Measurements from ENCODE around the gene MINDY3.

Gene MINDY3

GRCh38 chr10:15868006-15868405, 7.7 kb upstream of the MINDY3 start:
- no peak overlapping the region for H3K4me3 ChIP-seq (replicated peaks in 1 of 2; ENCODE audit: low read depth in 2 of 2, low read length in 2 of 2)
- TF ChIP-seq CTCF (IDR thresholded peaks at IDR 0.05; ENCODE audit: low read depth, low read length) = no peak
- no peak for DNase-seq (ENCODE audit: low read depth in 2 of 2)

GRCh38 chr10:15865304-15865703, 5.0 kb upstream of the MINDY3 start:
- DNase-seq (ENCODE audit: low read depth in 2 of 2) = no peak
- H3K4me3 ChIP-seq (replicated peaks in 1 of 2; ENCODE audit: low read depth in 2 of 2, low read length in 2 of 2) = no peak overlapping the region
- TF ChIP-seq CTCF (IDR thresholded peaks at IDR 0.05; ENCODE audit: low read depth, low read length) = no peak

GRCh38 chr10:15864419-15864818, 4.1 kb upstream of the MINDY3 start:
- no peak overlapping the region for H3K4me3 ChIP-seq (replicated peaks in 1 of 2; ENCODE audit: low read depth in 2 of 2, low read length in 2 of 2)
- no peak for TF ChIP-seq CTCF (IDR thresholded peaks at IDR 0.05; ENCODE audit: low read depth, low read length)
- no peak for DNase-seq (ENCODE audit: low read depth in 2 of 2)

GRCh38 chr10:15863733-15864132, 3.4 kb upstream of the MINDY3 start:
- H3K4me3 ChIP-seq (replicated peaks in 1 of 2; ENCODE audit: low read depth in 2 of 2, low read length in 2 of 2) = no peak overlapping the region
- DNase-seq (ENCODE audit: low read depth in 2 of 2) = no peak
- no peak for TF ChIP-seq CTCF (IDR thresholded peaks at IDR 0.05; ENCODE audit: low read depth, low read length)

- no peak for DNase-seq (ENCODE audit: low read depth in 2 of 2)
- H3K4me3 ChIP-seq (replicated peaks in 1 of 2; ENCODE audit: low read depth in 2 of 2, low read length in 2 of 2) = no peak overlapping the region
- TF ChIP-seq CTCF (IDR thresholded peaks at IDR 0.05; ENCODE audit: low read depth, low read length) = no peak
Measured at GRCh38 chr10:15863323-15863722, 3.0 kb upstream of the MINDY3 start.

GRCh38 chr10:15860692-15861201, 440 bp upstream of the MINDY3 start:
- H3K4me3 ChIP-seq (replicated peaks in 1 of 2; ENCODE audit: low read depth in 2 of 2, low read length in 2 of 2) = peak overlapping the region; percentile 74 to 97
- no peak for TF ChIP-seq CTCF (IDR thresholded peaks at IDR 0.05; ENCODE audit: low read depth, low read length)
- no peak for DNase-seq (ENCODE audit: low read depth in 2 of 2)

GRCh38 chr10:15859509-15859905, 800 bp downstream of the MINDY3 start:
- DNase-seq (ENCODE audit: low read depth in 2 of 2) = no peak
- TF ChIP-seq CTCF (IDR thresholded peaks at IDR 0.05; ENCODE audit: low read depth, low read length) = no peak
- H3K4me3 ChIP-seq (replicated peaks in 1 of 2; ENCODE audit: low read depth in 2 of 2, low read length in 2 of 2) = peak overlapping the region; percentile 74 to 97
